ENCODE measurements around the gene MAGEF1. TPM values are rescaled to one million over a fixed set of nuclear protein-coding genes. Genes with fewer than 3 reads are reported as not detected.

MAGEF1 gene
- total and polyA plus RNA-seq, 2 donors (not counting 1 experiment from before 2014, with no cell fraction given) = 9.5 to 26.2 TPM

- TF ChIP-seq CTCF (IDR thresholded peaks at IDR 0.05) = no peak
- no peak for TF ChIP-seq EZH2 (IDR thresholded peaks at IDR 0.05; ENCODE audit: borderline replicate concordance, insufficient read depth, low read depth, low read length, poor library complexity, severe bottlenecking)
- no peak overlapping the region for H3K4me3 ChIP-seq (ENCODE audit: control extremely low read depth in 1 of 5, extremely low read depth in 1 of 5, insufficient read depth in 1 of 5, low read depth in 2 of 5, low read length in 4 of 5)
- ATAC-seq (ENCODE audit: low read depth) (no peak), DNase-seq (no peak)
- CTCF ChIA-PET = no interaction called here
- H3K27ac ChIP-seq (ENCODE audit: low read length in 2 of 2) = no peak overlapping the region
- no peak overlapping the region for H3K27ac Mint-ChIP-seq
- peaks cover 12% of the 10 kb centered on the region for H3K4me1 Mint-ChIP-seq
- POLR2A ChIA-PET = no interaction called here
- H3K79me2 ChIP-seq (ENCODE audit: control insufficient read depth, insufficient read depth, low read length) = no peaks in the 10 kb centered on the region
- H3K9me3 ChIP-seq (ENCODE audit: control extremely low read depth in 1 of 3, control insufficient read depth in 2 of 3, insufficient read depth in 1 of 3, low read length in 2 of 3) = peaks cover 0 to 15% (median 0%) of the 10 kb centered on the region in 3 donors
- H3K9me3 Mint-ChIP-seq (ENCODE audit: insufficient read depth) = no peaks in the 10 kb centered on the region
- no peaks in the 10 kb centered on the region for H3K36me3 ChIP-seq (replicated peaks in 1 of 2; ENCODE audit: control extremely low read depth in 1 of 2, control insufficient read depth in 1 of 2, extremely low read depth in 1 of 2, insufficient read depth in 2 of 2, low read length in 1 of 2)
- H3K9ac ChIP-seq (ENCODE audit: low read length) = no peak overlapping the region
- H4K20me1 ChIP-seq (ENCODE audit: control insufficient read depth, insufficient read depth, low read length, poor library complexity, severe bottlenecking) = no peaks in the 10 kb centered on the region
- intact Hi-C loops (cut with micrococcal nuclease) = no loop called here
- H3K4me2 ChIP-seq (replicated peaks; ENCODE audit: low read depth, low read length, poor library complexity, severe bottlenecking) = no peak overlapping the region
- peaks cover 23% of the 10 kb centered on the region for H3K27me3 Mint-ChIP-seq
- H3K4me1 ChIP-seq (ENCODE audit: control insufficient read depth in 2 of 2, insufficient read depth in 2 of 2, low read length in 2 of 2) = peaks cover 5 to 16% of the 10 kb centered on the region in 2 donors
- 93% methylated on average over 9 of the region's 9 CpGs for WGBS (ENCODE audit: insufficient coverage)
- no peaks in the 10 kb centered on the region for H3K27me3 ChIP-seq (replicated peaks in 1 of 4; ENCODE audit: control extremely low read depth in 1 of 4, control insufficient read depth in 3 of 4, insufficient read depth in 4 of 4, low read length in 3 of 4)
- H3K4me3 Mint-ChIP-seq = no peak overlapping the region
- no peak overlapping the region for H2AFZ ChIP-seq (ENCODE audit: insufficient read depth, low read depth, low read length, poor library complexity, severe bottlenecking)
Measured at GRCh38 chr3:184666442-184666841, 45.4 kb downstream of the MAGEF1 start.

- CTCF ChIA-PET = no interaction called here
- Histone ChIP-seq H3K4me2 (replicated peaks; ENCODE audit: low read depth, low read length, poor library complexity, severe bottlenecking) (no peak overlapping the region), H4K20me1 (ENCODE audit: control insufficient read depth, insufficient read depth, low read length, poor library complexity, severe bottlenecking) (no peaks in the 10 kb centered on the region), H3K36me3 (replicated peaks in 1 of 2; ENCODE audit: control extremely low read depth in 1 of 2, control insufficient read depth in 1 of 2, extremely low read depth in 1 of 2, insufficient read depth in 2 of 2, low read length in 1 of 2) (no peaks in the 10 kb centered on the region), H3K27me3 (replicated peaks in 1 of 4; ENCODE audit: control extremely low read depth in 1 of 4, control insufficient read depth in 3 of 4, insufficient read depth in 4 of 4, low read length in 3 of 4) (no peaks in the 10 kb centered on the region), H2AFZ (ENCODE audit: insufficient read depth, low read depth, low read length, poor library complexity, severe bottlenecking) (no peak overlapping the region), H3K79me2 (ENCODE audit: control insufficient read depth, insufficient read depth, low read length) (no peaks in the 10 kb centered on the region), H3K9me3 (ENCODE audit: control extremely low read depth in 1 of 3, control insufficient read depth in 2 of 3, insufficient read depth in 1 of 3, low read length in 2 of 3) (peaks cover 0 to 15% (median 0%) of the 10 kb centered on the region in 3 donors), H3K4me3 (ENCODE audit: control extremely low read depth in 1 of 5, extremely low read depth in 1 of 5, insufficient read depth in 1 of 5, low read depth in 2 of 5, low read length in 4 of 5) (no peak overlapping the region), H3K27ac (ENCODE audit: low read length in 2 of 2) (no peak overlapping the region), H3K4me1 (ENCODE audit: control insufficient read depth in 2 of 2, insufficient read depth in 2 of 2, low read length in 2 of 2) (peaks cover 5 to 16% of the 10 kb centered on the region in 2 donors), H3K9ac (ENCODE audit: low read length) (no peak overlapping the region)
- Mint-ChIP-seq H3K27me3 (peaks cover 18% of the 10 kb centered on the region), H3K9me3 (ENCODE audit: insufficient read depth) (no peaks in the 10 kb centered on the region), H3K27ac (no peak overlapping the region), H3K4me1 (peaks cover 12% of the 10 kb centered on the region), H3K4me3 (no peak overlapping the region)
- TF ChIP-seq CTCF (IDR thresholded peaks at IDR 0.05) (no peak), EZH2 (IDR thresholded peaks at IDR 0.05; ENCODE audit: borderline replicate concordance, insufficient read depth, low read depth, low read length, poor library complexity, severe bottlenecking) (no peak)
- DNase-seq (no peak), ATAC-seq (ENCODE audit: low read depth) (no peak)
- 80% methylated on average over 5 of the region's 10 CpGs for WGBS (ENCODE audit: insufficient coverage)
- POLR2A ChIA-PET = interaction anchor here (0.6 kb wide), 1 partner anchor 9 kb away, joined by 3 read pairs; no protein-coding TSS in a partner anchor
- intact Hi-C loops (cut with micrococcal nuclease) = no loop called here
Measured at GRCh38 chr3:184665101-184665500, 46.8 kb downstream of the MAGEF1 start.
